HG02943 (cell line): Measurements from ENCODE around the gene ANXA3.

Experiments used
- ATAC-seq: cut with Tn5 transposase; IDR thresholded peaks from one replicate; pipeline ENCODE4 v1.9.1; 2021; ENCODE audit warnings: mild to moderate bottlenecking, low read depth, moderate library complexity; ENCODE audit not compliant: unreplicated experiment

Gene ANXA3

GRCh38 chr4:78608684-78609083, 57.1 kb downstream of the ANXA3 start:
- no peak for ATAC-seq

- no peak for ATAC-seq
Measured at GRCh38 chr4:78609580-78609979, 58.0 kb downstream of the ANXA3 start.

- no peak for ATAC-seq
Measured at GRCh38 chr4:78610546-78611214, 59.1 kb downstream of the ANXA3 start.

- ATAC-seq, result no peak
Measured at GRCh38 chr4:78611215-78611558, 59.6 kb downstream of the ANXA3 start.

- ATAC-seq, result no peak
Measured at GRCh38 chr4:78612398-78613178, 61.0 kb downstream of the ANXA3 start.

GRCh38 chr4:78613522-78614321, 62.2 kb downstream of the ANXA3 start:
- peak; percentile 82 for ATAC-seq

GRCh38 chr4:78616046-78616498, 64.5 kb downstream of the ANXA3 start:
- ATAC-seq, result no peak

- ATAC-seq, result no peak
Measured at GRCh38 chr4:78618436-78618835, 66.9 kb downstream of the ANXA3 start.

GRCh38 chr4:78621395-78621794, 69.8 kb downstream of the ANXA3 start:
- ATAC-seq, result no peak

- ATAC-seq, result no peak
Measured at GRCh38 chr4:78622253-78622979, 70.8 kb downstream of the ANXA3 start.

GRCh38 chr4:78624048-78624447, 72.5 kb downstream of the ANXA3 start:
- no peak for ATAC-seq

GRCh38 chr4:78625073-78625472, 73.5 kb downstream of the ANXA3 start:
- peak; percentile 61 for ATAC-seq

GRCh38 chr4:78627046-78627965, 75.7 kb downstream of the ANXA3 start:
- ATAC-seq, result no peak

GRCh38 chr4:78627966-78628678, 76.6 kb downstream of the ANXA3 start:
- ATAC-seq, result no peak

- no peak for ATAC-seq
Measured at GRCh38 chr4:78629991-78630541, 78.5 kb downstream of the ANXA3 start.

GRCh38 chr4:78630615-78631014, 79.0 kb downstream of the ANXA3 start:
- ATAC-seq, result no peak

GRCh38 chr4:78634011-78634664, 82.6 kb downstream of the ANXA3 start:
- ATAC-seq, result no peak
